CD4-positive, alpha-beta T cell (primary cell): ENCODE measurements around the gene SLC25A42. TPM values are rescaled to one million over a fixed set of nuclear protein-coding genes. Genes with fewer than 3 reads are reported as not detected.

ENCODE experiments used
- ATAC-seq: fragments of 200-7000 bp; cut with Tn5 transposase; one replicate; pipeline ENCODE4 v1.10.0; 2022; ENCODE audit warnings: mild to moderate bottlenecking; ENCODE audit not compliant: poor library complexity
- CTCF ChIA-PET: fragments of 350-600 bp; sonication (Branson Sonifier 250); formaldehyde crosslinking; loops from one replicate; lab custom pipeline; 2021; ENCODE audit warnings: antibody characterized with exemption, inconsistent platforms; lab: Charles Lee
- POLR2A ChIA-PET: fragments of 350-600 bp; sonication (Branson Sonifier 250); formaldehyde crosslinking; loops from one replicate; lab custom pipeline; 2021; ENCODE audit warnings: antibody characterized with exemption, inconsistent platforms; lab: Charles Lee
- DNase-seq, 14 experiments: peaks; one replicate each; pipeline ENCODE4 v3.0.0-alpha.2; 2013 to 2020; ENCODE audit warnings: mixed read lengths in 2 of 14
- H3K27ac ChIP-seq, 2 donors: one replicate each; pipeline versions ENCODE4 v1.5.1 to v1.7.0; 2013; ENCODE audit warnings: low read length in 2 of 2, low read depth in 1 of 2, mild to moderate bottlenecking in 1 of 2
- H3K27me3 ChIP-seq, 2 experiments: 1 replicate in 1 of 2; 2 replicates in 1 of 2; pipeline versions ENCODE4 v1.6.1 to v1.7.0; 2013; ENCODE audit warnings: low read length in 2 of 2, control low read depth in 1 of 2, mild to moderate bottlenecking in 1 of 2, moderate library complexity in 1 of 2; ENCODE audit not compliant: insufficient read depth in 2 of 2, control insufficient read depth in 1 of 2
- H3K36me3 ChIP-seq: one replicate; pipeline ENCODE4 v1.6.1; 2013; ENCODE audit warnings: low read length, control low read depth; ENCODE audit not compliant: insufficient read depth
- H3K4me1 ChIP-seq: one replicate; pipeline ENCODE4 v1.6.1; 2013; ENCODE audit warnings: low read length, control low read depth; ENCODE audit not compliant: insufficient read depth
- H3K4me3 ChIP-seq: one replicate; pipeline ENCODE4 v1.5.1; 2013; ENCODE audit warnings: mild to moderate bottlenecking, low read length, moderate library complexity
- H3K9me3 ChIP-seq, 2 experiments: 1 replicate in 1 of 2; 2 replicates in 1 of 2; pipeline versions ENCODE4 v1.6.1 to v1.7.0; 2013; ENCODE audit warnings: low read length in 2 of 2, mild to moderate bottlenecking in 2 of 2, control low read depth in 1 of 2, moderate library complexity in 1 of 2; ENCODE audit not compliant: control insufficient read depth in 1 of 2, insufficient read depth in 1 of 2
- H3K27ac Mint-ChIP-seq: one replicate; pipeline ENCODE4 v1.8.0; 2020; ENCODE audit warnings: mixed read lengths
- H3K27me3 Mint-ChIP-seq: one replicate; pipeline ENCODE4 v1.8.0; 2021; ENCODE audit warnings: mixed read lengths
- H3K36me3 Mint-ChIP-seq: one replicate; pipeline ENCODE4 v1.8.0; 2021; ENCODE audit warnings: low read depth, mixed read lengths
- H3K4me1 Mint-ChIP-seq: one replicate; pipeline ENCODE4 v1.8.0; 2021; ENCODE audit warnings: low read depth, mixed read lengths
- H3K4me3 Mint-ChIP-seq: one replicate; pipeline ENCODE4 v1.8.0; 2020; ENCODE audit warnings: mild to moderate bottlenecking, mixed read lengths
- H3K9me3 Mint-ChIP-seq: one replicate; pipeline ENCODE4 v1.8.0; 2020; ENCODE audit warnings: mixed read lengths
- intact Hi-C, 2 experiments: fragments of 100-400 bp; cut with DNase I in 1 of 2; cut with micrococcal nuclease in 1 of 2; formaldehyde crosslinking; loops; one replicate each; pipeline versions ENCODE4 v1.15.1 to v1.9.0; 2023 to 2025; cut with DNase I, micrococcal nuclease
- total RNA-seq, 174 experiments: library from RNA in 2 of 174; stranded (reverse) in 2 of 174; gene quantifications; one replicate each; pipeline ENCODE4 v1.2.3 and lab custom pipeline; 2021 to 2026
- TF ChIP-seq, protein P1 (sequence below): fragments of 200-600 bp; IDR thresholded peaks from one replicate; pipeline ENCODE4 v1.8.0; 2022; ENCODE audit warnings: antibody characterized with exemption, mild to moderate bottlenecking

SLC25A42 gene
- total RNA-seq, 2 experiments from 2014 or later = 15.1 to 15.4 TPM

GRCh38 chr19:19028526-19028925 lies 35.3 kb upstream of the SLC25A42 start:
- Mint-ChIP-seq H3K4me3 (no peak overlapping the region), H3K9me3 (no peaks in the 10 kb centered on the region), H3K4me1 (peaks cover 49% of the 10 kb centered on the region), H3K27me3 (no peaks in the 10 kb centered on the region), H3K27ac (peak overlapping the region; percentile 49), H3K36me3 (peaks cover 73% of the 10 kb centered on the region)
- ATAC-seq = no peak
- Histone ChIP-seq H3K27me3 (no peaks in the 10 kb centered on the region), H3K36me3 (peaks cover 57% of the 10 kb centered on the region), H3K9me3 (no peaks in the 10 kb centered on the region), H3K4me1 (peaks cover 30% of the 10 kb centered on the region), H3K27ac (no peak overlapping the region), H3K4me3 (no peak overlapping the region)
- TF ChIP-seq, protein P1, sequence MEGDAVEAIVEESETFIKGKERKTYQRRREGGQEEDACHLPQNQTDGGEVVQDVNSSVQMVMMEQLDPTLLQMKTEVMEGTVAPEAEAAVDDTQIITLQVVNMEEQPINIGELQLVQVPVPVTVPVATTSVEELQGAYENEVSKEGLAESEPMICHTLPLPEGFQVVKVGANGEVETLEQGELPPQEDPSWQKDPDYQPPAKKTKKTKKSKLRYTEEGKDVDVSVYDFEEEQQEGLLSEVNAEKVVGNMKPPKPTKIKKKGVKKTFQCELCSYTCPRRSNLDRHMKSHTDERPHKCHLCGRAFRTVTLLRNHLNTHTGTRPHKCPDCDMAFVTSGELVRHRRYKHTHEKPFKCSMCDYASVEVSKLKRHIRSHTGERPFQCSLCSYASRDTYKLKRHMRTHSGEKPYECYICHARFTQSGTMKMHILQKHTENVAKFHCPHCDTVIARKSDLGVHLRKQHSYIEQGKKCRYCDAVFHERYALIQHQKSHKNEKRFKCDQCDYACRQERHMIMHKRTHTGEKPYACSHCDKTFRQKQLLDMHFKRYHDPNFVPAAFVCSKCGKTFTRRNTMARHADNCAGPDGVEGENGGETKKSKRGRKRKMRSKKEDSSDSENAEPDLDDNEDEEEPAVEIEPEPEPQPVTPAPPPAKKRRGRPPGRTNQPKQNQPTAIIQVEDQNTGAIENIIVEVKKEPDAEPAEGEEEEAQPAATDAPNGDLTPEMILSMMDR = no peak
- ChIA-PET CTCF (no interaction called here), POLR2A (no interaction called here)
- DNase-seq = no peak
- intact Hi-C loops = no loop called here

DNA sequence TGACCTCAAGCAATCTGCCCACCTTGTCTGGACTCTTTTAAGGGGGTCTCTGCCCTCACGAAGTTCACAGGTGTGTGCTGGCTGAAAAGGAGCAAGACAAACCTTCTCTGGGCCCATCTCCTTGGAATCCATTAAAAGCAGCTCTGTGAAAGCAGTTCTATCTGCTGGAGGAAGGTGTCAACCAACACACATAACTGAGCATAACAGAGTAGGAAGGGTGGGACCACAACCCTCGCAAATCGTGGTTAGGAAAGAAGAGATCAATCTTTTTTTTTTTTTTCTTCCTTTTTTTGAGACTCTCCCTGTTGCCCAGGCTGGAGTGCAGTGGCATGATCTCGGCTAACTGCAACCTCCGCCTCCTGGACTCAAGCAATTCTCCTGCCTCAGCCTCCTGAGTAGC lies 31.9 kb upstream of the SLC25A42 start:
- Mint-ChIP-seq H3K4me3 (peak overlapping the region; percentile 99), H3K4me1 (peaks cover 53% of the 10 kb centered on the region), H3K36me3 (peaks cover 50% of the 10 kb centered on the region), H3K9me3 (no peaks in the 10 kb centered on the region), H3K27me3 (no peaks in the 10 kb centered on the region), H3K27ac (peak overlapping the region; percentile 88)
- DNase-seq (peak in 1 of 14 experiments; percentile 5), ATAC-seq (no peak)
- ChIA-PET CTCF (interaction anchor here (0.6 kb wide), 1 partner anchor 581 kb away, joined by 3 read pairs; no protein-coding TSS in a partner anchor), POLR2A (no interaction called here)
- Histone ChIP-seq H3K9me3 (no peaks in the 10 kb centered on the region), H3K4me1 (peaks cover 43% of the 10 kb centered on the region), H3K27ac (no peak overlapping the region), H3K4me3 (no peak overlapping the region), H3K27me3 (no peaks in the 10 kb centered on the region), H3K36me3 (peaks cover 29% of the 10 kb centered on the region)
- intact Hi-C loops = loop anchor here in 1 of 2 experiments (2.0 to 10.0 kb wide), 4 partner anchors 107 to 437 kb away; partner anchors contain the start of genes COPE, DDX49, MAU2 and SUGP1
- TF ChIP-seq, protein P1 = no peak

GRCh38 chr19:19032420-19033175 lies 31.2 kb upstream of the SLC25A42 start:
- H3K9me3 ChIP-seq = no peaks in the 10 kb centered on the region
- CTCF ChIA-PET = no interaction called here
- H3K4me3 Mint-ChIP-seq = peak overlapping the region; percentile 99
- ATAC-seq (peak; percentile 65), DNase-seq (peak; percentile 29 to 87 (median 64))
- H3K27ac Mint-ChIP-seq = peak overlapping the region; percentile 88
- POLR2A ChIA-PET = no interaction called here
- peak overlapping the region; percentile 86 for H3K4me3 ChIP-seq
- H3K4me1 Mint-ChIP-seq = peaks cover 48% of the 10 kb centered on the region
- TF ChIP-seq, protein P1 = no peak
- H3K27me3 ChIP-seq = no peaks in the 10 kb centered on the region
- peaks cover 42% of the 10 kb centered on the region for H3K4me1 ChIP-seq
- intact Hi-C loops = loop anchor here in 1 of 2 experiments (2.0 to 10.0 kb wide), 4 partner anchors 106 to 438 kb away; partner anchors contain the start of genes COPE, DDX49, MAU2 and SUGP1
- no peaks in the 10 kb centered on the region for H3K9me3 Mint-ChIP-seq
- H3K27ac ChIP-seq = peak overlapping the region in 1 of 2 donors; percentile 29
- peaks cover 23% of the 10 kb centered on the region for H3K36me3 ChIP-seq
- H3K36me3 Mint-ChIP-seq = peaks cover 43% of the 10 kb centered on the region
- H3K27me3 Mint-ChIP-seq = no peaks in the 10 kb centered on the region
